ENCODE measurements around the gene ST3GAL4. TPM values are rescaled to one million over a fixed set of nuclear protein-coding genes. Genes with fewer than 3 reads are reported as not detected.

ST3GAL4 gene
- total RNA-seq, 1 donor from 2014 or later = 61.7 TPM

GRCh38 chr11:126396965-126397364 is 41.5 kb downstream of the ST3GAL4 start:
- H3K4me3 ChIP-seq = no peak overlapping the region
- H3K4me1 ChIP-seq = peaks cover 47% of the 10 kb centered on the region
- H3K27ac ChIP-seq (replicated peaks) = peak overlapping the region; percentile 90
- no peak for TF ChIP-seq CTCF (IDR thresholded peaks at IDR 0.05; ENCODE audit: borderline replicate concordance)
- H3K27me3 ChIP-seq (ENCODE audit: low read depth) = no peaks in the 10 kb centered on the region
- no peaks in the 10 kb centered on the region for H3K36me3 ChIP-seq
- intact Hi-C loops (cut with micrococcal nuclease) = no loop called here
- H3K9me3 ChIP-seq (replicated peaks) = no peaks in the 10 kb centered on the region
- DNase-seq = no peak

DNA sequence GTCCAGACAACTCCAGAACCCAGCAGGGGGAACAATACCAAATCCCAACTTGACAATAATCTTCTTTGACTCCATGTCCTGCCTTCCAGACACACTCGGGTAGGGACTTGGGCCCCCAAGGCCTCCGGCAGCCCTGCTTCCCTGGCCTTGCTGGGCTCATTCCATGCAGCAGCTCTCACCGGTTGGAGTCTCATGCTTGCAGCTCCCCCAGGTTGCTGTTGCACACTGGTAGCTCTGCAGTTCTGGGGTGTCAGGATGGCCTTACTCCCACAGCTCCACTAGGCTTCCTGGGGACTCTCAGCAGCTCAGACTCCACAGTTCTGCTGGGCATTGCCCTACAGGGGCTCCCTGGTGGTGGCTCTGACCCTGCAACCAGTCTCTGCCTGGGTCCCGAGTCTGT is 42.8 kb downstream of the ST3GAL4 start:
- no peak overlapping the region for H3K27ac ChIP-seq (replicated peaks)
- no peak overlapping the region for H3K4me3 ChIP-seq
- intact Hi-C loops (cut with micrococcal nuclease) = no loop called here
- TF ChIP-seq CTCF (IDR thresholded peaks at IDR 0.05; ENCODE audit: borderline replicate concordance) = no peak
- H3K36me3 ChIP-seq = no peaks in the 10 kb centered on the region
- peaks cover 43% of the 10 kb centered on the region for H3K4me1 ChIP-seq
- DNase-seq = no peak
- no peaks in the 10 kb centered on the region for H3K27me3 ChIP-seq (ENCODE audit: low read depth)
- H3K9me3 ChIP-seq (replicated peaks) = no peaks in the 10 kb centered on the region

GRCh38 chr11:126398721-126399120 is 43.2 kb downstream of the ST3GAL4 start:
- Histone ChIP-seq H3K9me3 (replicated peaks) (no peaks in the 10 kb centered on the region), H3K27ac (replicated peaks) (no peak overlapping the region), H3K36me3 (no peaks in the 10 kb centered on the region), H3K4me1 (peaks cover 42% of the 10 kb centered on the region), H3K27me3 (ENCODE audit: low read depth) (no peaks in the 10 kb centered on the region), H3K4me3 (no peak overlapping the region)
- no peak for DNase-seq
- TF ChIP-seq CTCF (IDR thresholded peaks at IDR 0.05; ENCODE audit: borderline replicate concordance) = no peak
- intact Hi-C loops (cut with micrococcal nuclease) = no loop called here

DNA sequence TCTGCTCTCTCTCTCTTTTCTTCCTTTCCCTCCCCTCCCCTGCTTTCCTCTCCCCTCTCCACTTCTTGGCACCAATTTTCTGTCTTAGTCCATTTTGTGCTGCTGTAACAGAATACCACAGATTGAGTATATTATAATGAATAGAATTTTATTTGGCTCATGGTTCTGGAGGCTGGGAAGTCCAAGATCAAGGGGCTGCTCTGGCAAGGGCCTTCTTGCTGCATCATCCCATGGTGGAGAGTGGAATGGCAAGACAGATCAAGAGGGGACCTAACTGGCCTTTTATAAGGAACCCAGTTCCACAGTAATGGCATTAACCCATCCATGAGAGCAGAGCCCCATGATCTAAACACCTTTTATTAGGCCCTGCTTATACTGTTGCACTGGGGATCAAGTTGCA is 44.5 kb downstream of the ST3GAL4 start:
- H3K9me3 ChIP-seq (replicated peaks) = no peaks in the 10 kb centered on the region
- H3K4me3 ChIP-seq = no peak overlapping the region
- H3K27ac ChIP-seq (replicated peaks) = no peak overlapping the region
- H3K27me3 ChIP-seq (ENCODE audit: low read depth) = no peaks in the 10 kb centered on the region
- H3K4me1 ChIP-seq = peaks cover 44% of the 10 kb centered on the region
- no peak for DNase-seq
- no peaks in the 10 kb centered on the region for H3K36me3 ChIP-seq
- no peak for TF ChIP-seq CTCF (IDR thresholded peaks at IDR 0.05; ENCODE audit: borderline replicate concordance)
- intact Hi-C loops (cut with micrococcal nuclease) = no loop called here

DNA sequence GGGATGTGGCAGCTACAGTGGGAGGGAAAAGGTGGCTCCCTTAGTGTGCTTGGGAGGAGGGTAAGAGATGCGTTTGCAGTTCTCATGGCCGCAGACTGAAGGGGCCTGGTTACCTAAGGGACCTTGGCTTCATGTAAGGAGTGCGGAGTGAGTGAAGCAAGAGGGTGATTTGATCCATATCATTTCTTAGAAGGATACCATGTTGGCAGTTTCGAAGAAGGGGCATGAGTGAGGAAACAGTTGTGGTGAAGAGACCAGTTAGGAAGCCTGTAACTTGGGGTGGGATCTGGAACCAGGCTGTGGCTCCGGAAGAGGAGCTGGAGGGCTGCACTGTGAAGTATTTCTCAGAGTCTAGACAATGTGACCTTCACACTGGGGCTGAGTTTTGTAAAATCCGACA is 45.0 kb downstream of the ST3GAL4 start:
- H3K4me1 ChIP-seq = peaks cover 44% of the 10 kb centered on the region
- TF ChIP-seq CTCF (IDR thresholded peaks at IDR 0.05; ENCODE audit: borderline replicate concordance) = no peak
- no peaks in the 10 kb centered on the region for H3K27me3 ChIP-seq (ENCODE audit: low read depth)
- H3K27ac ChIP-seq (replicated peaks) = no peak overlapping the region
- intact Hi-C loops (cut with micrococcal nuclease) = no loop called here
- H3K9me3 ChIP-seq (replicated peaks) = no peaks in the 10 kb centered on the region
- DNase-seq = no peak
- no peaks in the 10 kb centered on the region for H3K36me3 ChIP-seq
- no peak overlapping the region for H3K4me3 ChIP-seq

All from left ventricle myocardium inferior (tissue), 1 donor.